Lung (tissue), 12 donors: ENCODE results near the gene NAA15. TPM values are rescaled to one million over a fixed set of nuclear protein-coding genes. Genes with fewer than 3 reads are reported as not detected.
A peak's percentile ranks its signal among the peaks of the same experiment; 100 is the strongest.

Experiments
- ATAC-seq: fragments of 200-7000 bp; cut with Tn5 transposase; one replicate; pipeline ENCODE4 v1.9.1; 2020; ENCODE audit warnings: moderate number of reproducible peaks; ENCODE audit not compliant: insufficient read depth, low FRiP score
- DNase-seq, 3 donors: peaks; one replicate each; pipeline ENCODE4 v3.0.0-alpha.2; 2013 to 2017
- H3K27ac ChIP-seq, 2 donors: one replicate each; pipeline ENCODE4 v1.5.1; 2013; ENCODE audit warnings: mild to moderate bottlenecking in 2 of 2, moderate library complexity in 2 of 2, control low read depth in 1 of 2, inconsistent platforms in 1 of 2, low read depth in 1 of 2, low read length in 1 of 2
- H3K27me3 ChIP-seq, 3 donors: one replicate each; pipeline ENCODE4 v1.5.1; 2013; ENCODE audit warnings: low read length in 2 of 3; ENCODE audit not compliant: control insufficient read depth in 3 of 3, insufficient read depth in 3 of 3
- H3K36me3 ChIP-seq, 4 donors: one replicate each; pipeline ENCODE4 v1.5.1; 2013; ENCODE audit warnings: low read length in 4 of 4, mild to moderate bottlenecking in 1 of 4, moderate library complexity in 1 of 4; ENCODE audit not compliant: control insufficient read depth in 4 of 4, insufficient read depth in 4 of 4
- H3K4me1 ChIP-seq, 5 donors: one replicate each; pipeline ENCODE4 v1.5.1; 2013; ENCODE audit warnings: low read length in 5 of 5, mild to moderate bottlenecking in 2 of 5, moderate library complexity in 1 of 5; ENCODE audit not compliant: control insufficient read depth in 5 of 5, insufficient read depth in 5 of 5
- H3K4me3 ChIP-seq: one replicate; pipeline ENCODE4 v1.5.1; 2013; ENCODE audit warnings: mild to moderate bottlenecking, control low read depth, moderate library complexity
- H3K9ac ChIP-seq, 2 donors: one replicate each; pipeline ENCODE4 v1.5.1; 2013; ENCODE audit warnings: low read length in 2 of 2, control low read depth in 1 of 2; ENCODE audit not compliant: insufficient read depth in 1 of 2
- H3K9me3 ChIP-seq, 4 donors: one replicate each; pipeline ENCODE4 v1.5.1; 2013; ENCODE audit warnings: low read length in 3 of 4, mild to moderate bottlenecking in 1 of 4, moderate library complexity in 1 of 4; ENCODE audit not compliant: control insufficient read depth in 4 of 4, insufficient read depth in 3 of 4
- CTCF ChIP-seq: IDR thresholded peaks from 2 replicates; pipeline ENCODE4 v1.5.1; 2012; ENCODE audit warnings: mild to moderate bottlenecking; ENCODE audit errors: control extremely low read depth, extremely low read depth
- WGBS, 2 donors: extraction: QIAGEN DNeasy Blood & Tissue Kit; methylation state at CpG; one replicate each; pipeline ENCODE4 v1.1.7; 2013; 5-methylcytosine and 5-hydroxymethylcytosine counted together
- polyA plus RNA-seq, 2 donors: library from polyadenylated mRNA; stranded (reverse); fragments of 200-250 nt; gene quantifications; one replicate each; pipeline ENCODE4 v1.2.1, GENCODE V29; 2013
- total RNA-seq, 2 donors: library from RNA; depleted of rRNA in 1 of 2; stranded (reverse); fragments of >200 nt in 1 of 2; gene quantifications; one replicate each; pipeline ENCODE4 v1.2.1, GENCODE V29; 2014 to 2021
- donor health status: control.
- donor health status: control.
- donor health status: Bipolar disorder and iron deficiency.
- donor health status: healthy.
- donor health status: DM: yes; HTN: yes; CAD: no.

NAA15 gene
- total and polyA plus RNA-seq, 4 donors, result 5.7 to 41.3 (median 22.8) TPM

- Histone ChIP-seq H3K9ac (no peak overlapping the region), H3K27ac (no peak overlapping the region), H3K27me3 (peaks cover 0 to 35% (median 23%) of the 10 kb centered on the region in 3 donors), H3K4me1 (peaks cover 0 to 16% (median 5%) of the 10 kb centered on the region in 5 donors), H3K9me3 (peaks cover 0 to 2% (median 0%) of the 10 kb centered on the region in 4 donors), H3K36me3 (no peaks in the 10 kb centered on the region), H3K4me3 (no peak overlapping the region)
- no peak for ATAC-seq
- TF ChIP-seq CTCF, result no peak
- DNase-seq, result no peak
Observed at GRCh38 chr4:139282721-139283075, 18.6 kb upstream of the NAA15 start.

- Histone ChIP-seq H3K27me3 (peaks cover 0 to 3% (median 0%) of the 10 kb centered on the region in 3 donors), H3K9ac (no peak overlapping the region), H3K36me3 (peaks cover 0 to 6% (median 4%) of the 10 kb centered on the region in 4 donors), H3K27ac (peak overlapping the region in 1 of 2 donors; percentile 58), H3K4me1 (no peaks in the 10 kb centered on the region), H3K4me3 (no peak overlapping the region), H3K9me3 (no peaks in the 10 kb centered on the region)
- no peak for TF ChIP-seq CTCF
- 97 to 99% methylated on average over 7 of the region's 7 CpGs for WGBS, 2 donors
- DNase-seq, result no peak
- ATAC-seq, result no peak
Observed at GRCh38 chr4:139286186-139286698, 15.1 kb upstream of the NAA15 start.

GRCh38 chr4:139295206-139295941 is 5.9 kb upstream of the NAA15 start:
- H3K4me1 ChIP-seq, result peaks cover 0 to 20% (median 4%) of the 10 kb centered on the region in 5 donors
- TF ChIP-seq CTCF, result peak; percentile 98
- peak overlapping the region; percentile 96 for H3K9ac ChIP-seq
- peak; percentile 96 to 97 (median 97) for DNase-seq
- no peaks in the 10 kb centered on the region for H3K27me3 ChIP-seq
- H3K4me3 ChIP-seq, result peak overlapping the region; percentile 96
- peak overlapping the region; percentile 81 to 97 for H3K27ac ChIP-seq
- WGBS, 2 donors, result 0 to 1% methylated on average over 47 to 51 of the region's 51 CpGs
- peaks cover 0 to 21% (median 4%) of the 10 kb centered on the region in 4 donors for H3K36me3 ChIP-seq
- H3K9me3 ChIP-seq, result no peaks in the 10 kb centered on the region
- peak; percentile 97 for ATAC-seq
